DOHH2 (cell line): Measurements from ENCODE around the gene SLC19A1.

Experiments
- EZH2phosphoT487 ChIP-seq: fragments of 200-600 bp; sonication (generic); IDR thresholded peaks from 2 replicates; pipeline ENCODE4 v1.6.1; 2017; ENCODE audit warnings: borderline replicate concordance, mild to moderate bottlenecking, antibody characterized with exemption, low read length, moderate library complexity, mixed read lengths
- TF ChIP-seq, protein P1 (sequence below): fragments of 200-600 bp; sonication (generic); IDR thresholded peaks from one replicate; pipeline ENCODE4 v1.5.1; 2014; ENCODE audit warnings: antibody characterized with exemption, mild to moderate bottlenecking, low read depth, low read length; ENCODE audit not compliant: poor library complexity, severe bottlenecking

- TF ChIP-seq, protein P1, sequence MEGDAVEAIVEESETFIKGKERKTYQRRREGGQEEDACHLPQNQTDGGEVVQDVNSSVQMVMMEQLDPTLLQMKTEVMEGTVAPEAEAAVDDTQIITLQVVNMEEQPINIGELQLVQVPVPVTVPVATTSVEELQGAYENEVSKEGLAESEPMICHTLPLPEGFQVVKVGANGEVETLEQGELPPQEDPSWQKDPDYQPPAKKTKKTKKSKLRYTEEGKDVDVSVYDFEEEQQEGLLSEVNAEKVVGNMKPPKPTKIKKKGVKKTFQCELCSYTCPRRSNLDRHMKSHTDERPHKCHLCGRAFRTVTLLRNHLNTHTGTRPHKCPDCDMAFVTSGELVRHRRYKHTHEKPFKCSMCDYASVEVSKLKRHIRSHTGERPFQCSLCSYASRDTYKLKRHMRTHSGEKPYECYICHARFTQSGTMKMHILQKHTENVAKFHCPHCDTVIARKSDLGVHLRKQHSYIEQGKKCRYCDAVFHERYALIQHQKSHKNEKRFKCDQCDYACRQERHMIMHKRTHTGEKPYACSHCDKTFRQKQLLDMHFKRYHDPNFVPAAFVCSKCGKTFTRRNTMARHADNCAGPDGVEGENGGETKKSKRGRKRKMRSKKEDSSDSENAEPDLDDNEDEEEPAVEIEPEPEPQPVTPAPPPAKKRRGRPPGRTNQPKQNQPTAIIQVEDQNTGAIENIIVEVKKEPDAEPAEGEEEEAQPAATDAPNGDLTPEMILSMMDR, result no peak
- TF ChIP-seq EZH2phosphoT487, result no peak
Measured at GRCh38 chr21:45533846-45534635, 8.2 kb downstream of the SLC19A1 start.
